GM18909 (cell line): Measurements from ENCODE around the gene SLC41A3.
"Not testable (repeated sequence)": the region's sequence is repeated elsewhere in the genome, so short reads cannot be mapped to it uniquely, and the experiment has no call there.

Experiments
- ATAC-seq: cut with Tn5 transposase; IDR thresholded peaks from one replicate; pipeline ENCODE4 v1.9.1; 2021; ENCODE audit warnings: mild to moderate bottlenecking; ENCODE audit not compliant: unreplicated experiment, poor library complexity

SLC41A3 gene

DNA sequence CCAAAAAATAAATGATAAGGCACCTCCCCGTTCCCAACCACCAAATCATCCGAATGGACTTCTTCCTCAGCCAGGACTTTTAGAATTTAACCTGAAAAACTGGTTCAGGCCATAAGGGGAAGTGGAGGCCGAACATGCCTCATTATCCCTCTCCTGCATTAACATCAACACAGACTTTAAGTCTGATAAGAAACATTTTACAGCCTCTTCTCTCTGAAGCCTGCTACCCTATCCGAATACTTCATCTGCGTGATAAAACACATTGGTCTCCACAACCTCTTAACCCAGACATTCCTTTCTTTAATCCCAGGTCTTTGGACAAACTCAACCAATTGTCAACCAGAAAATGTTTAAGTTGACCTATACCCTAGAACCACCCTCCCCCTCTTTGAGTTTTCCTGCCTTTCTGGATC lies 850 bp upstream of the SLC41A3 start:
- ATAC-seq = no peak

DNA sequence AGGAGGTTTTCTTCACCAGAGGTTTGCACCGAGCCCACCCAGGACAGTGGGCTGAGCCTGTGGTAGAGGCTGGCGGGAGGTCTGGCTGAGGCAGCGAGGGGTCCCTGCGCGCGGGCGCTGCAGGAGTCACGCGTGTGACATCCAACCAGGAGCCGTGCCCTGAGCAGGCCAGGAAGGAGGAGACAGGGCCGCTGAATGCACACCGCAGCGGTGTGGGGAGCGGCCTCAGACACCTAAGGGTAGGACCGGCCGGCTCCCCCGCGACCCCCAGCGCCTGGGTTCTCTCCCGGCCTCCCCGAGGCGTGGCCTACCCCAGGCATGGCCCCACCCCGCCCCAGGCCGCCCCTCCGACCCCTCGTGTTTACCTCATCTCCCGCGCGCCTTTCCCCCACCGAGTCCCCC lies 412 bp downstream of the SLC41A3 start:
- ATAC-seq = peak; percentile 51

DNA sequence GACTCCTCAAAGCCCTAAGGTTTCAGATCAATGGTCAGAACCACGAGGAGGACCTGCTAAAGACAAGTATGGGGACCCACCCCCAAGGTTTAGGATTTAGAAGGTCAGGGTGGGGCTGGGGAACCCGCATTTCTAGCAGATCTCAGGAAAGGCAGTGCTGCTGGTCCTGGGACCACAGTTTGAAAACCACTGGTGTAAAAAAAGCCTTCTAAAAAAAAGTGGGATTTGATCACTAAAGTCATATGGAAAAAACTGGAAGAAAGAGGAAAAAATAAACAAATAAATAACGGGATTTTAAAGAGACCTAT lies 832 bp downstream of the SLC41A3 start:
- no peak for ATAC-seq

DNA sequence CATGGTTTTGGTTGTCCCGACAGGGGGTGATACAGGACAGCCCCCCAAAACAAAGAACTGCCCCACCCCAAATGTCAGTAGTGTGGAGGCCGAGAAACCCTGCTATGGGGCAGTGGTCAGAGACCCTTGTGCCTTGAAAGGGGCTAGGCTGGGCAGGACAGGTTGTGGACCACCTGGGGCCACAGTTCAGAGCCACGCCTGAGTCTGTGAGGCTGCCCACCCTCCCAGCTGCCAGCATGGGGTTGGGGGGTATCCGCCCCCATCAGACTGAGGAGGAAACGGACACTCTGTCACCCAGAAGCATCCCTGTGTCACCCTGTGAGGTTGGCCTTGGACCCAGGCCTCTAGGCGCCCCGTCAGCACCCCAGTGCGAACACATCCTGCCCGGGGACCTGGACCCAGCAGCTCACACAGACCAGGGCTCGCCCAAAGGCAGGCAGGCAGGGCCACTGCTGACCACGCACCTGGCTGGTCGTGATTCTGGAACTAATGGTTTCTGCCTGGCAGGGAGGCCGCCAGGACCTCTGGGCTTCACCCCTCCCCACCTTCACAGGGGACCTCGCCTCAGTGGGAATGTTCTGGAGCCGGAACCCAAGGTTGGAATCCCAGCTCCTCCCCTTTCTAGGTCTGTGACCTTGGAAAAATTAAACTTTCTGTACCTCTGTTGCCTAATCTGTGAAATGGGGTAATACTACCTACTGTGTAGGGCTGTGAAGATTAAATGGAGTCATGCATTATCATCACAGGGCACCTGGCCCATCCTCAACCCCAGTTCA lies 1.4 kb downstream of the SLC41A3 start:
- no peak for ATAC-seq

DNA sequence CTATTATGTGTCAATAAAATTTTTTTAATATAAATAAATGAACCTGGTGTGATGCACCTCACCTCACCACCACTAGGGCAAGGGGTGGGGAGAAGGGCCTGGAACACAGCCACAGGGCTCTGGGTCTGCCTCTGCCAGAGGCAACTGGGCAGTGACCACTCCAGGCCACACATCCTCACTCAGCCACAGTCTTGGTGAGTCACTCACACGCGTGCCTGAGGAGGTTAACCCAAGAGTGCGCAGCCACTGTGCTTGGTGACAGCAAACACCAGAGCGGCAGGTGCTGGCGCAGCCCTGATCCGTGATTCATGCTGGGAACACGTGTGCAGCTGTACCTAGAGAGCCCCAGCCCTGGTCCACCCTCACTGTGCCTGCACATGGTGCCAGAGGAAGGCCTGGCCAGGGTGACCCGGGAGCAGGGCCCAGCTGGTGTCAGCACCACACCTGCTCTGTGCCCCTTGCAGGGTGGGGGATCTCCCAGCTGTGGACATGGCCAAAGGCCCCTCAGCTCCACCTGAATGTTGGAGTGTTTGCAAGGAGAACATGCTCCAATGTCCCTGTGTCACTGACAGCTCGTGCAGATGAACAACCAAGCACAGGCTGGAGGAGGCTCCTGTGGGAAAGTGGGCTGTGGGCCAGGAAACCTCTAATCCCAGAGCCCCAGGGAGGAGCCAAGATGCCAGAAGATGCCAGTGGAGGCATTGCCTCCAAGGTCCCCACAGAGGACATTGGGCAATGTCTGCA lies 2.1 kb downstream of the SLC41A3 start:
- no peak for ATAC-seq

DNA sequence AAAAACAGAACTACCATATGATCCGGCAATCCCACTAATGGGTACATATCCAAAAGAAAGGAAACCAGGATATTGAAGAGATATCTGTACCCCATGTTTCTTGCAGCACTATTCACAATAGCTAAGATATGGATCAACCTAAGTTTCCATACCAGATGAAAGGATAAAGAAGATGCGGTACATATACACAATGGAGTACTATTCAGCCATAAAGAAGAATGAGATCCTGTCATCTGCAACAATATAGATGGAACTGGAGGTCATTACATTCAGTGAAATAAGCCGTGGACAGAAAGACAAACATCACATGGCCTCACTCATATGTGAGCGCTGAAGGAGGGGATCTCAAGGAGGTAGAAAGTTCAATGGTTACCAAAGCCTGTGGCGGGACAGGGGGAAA lies 3.0 kb downstream of the SLC41A3 start:
- no peak for ATAC-seq

DNA sequence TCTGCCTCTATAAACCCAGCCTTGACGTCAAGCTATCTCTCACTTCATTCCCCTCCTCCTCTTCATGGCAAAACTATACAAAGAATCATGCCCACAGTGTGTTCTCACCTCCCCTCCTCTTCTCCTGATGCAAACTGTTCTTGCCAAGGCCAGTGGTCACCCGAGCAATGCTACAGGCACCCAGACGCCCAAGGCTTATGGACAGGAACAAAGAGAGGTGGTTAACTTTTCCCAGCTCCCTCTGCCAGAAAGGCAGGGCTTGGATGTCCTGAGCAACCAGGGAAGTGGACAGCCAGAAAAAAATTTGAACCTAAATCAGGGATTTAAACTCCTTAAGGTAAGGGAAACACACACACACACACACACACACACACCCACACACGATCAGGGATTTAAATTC lies 5.1 kb downstream of the SLC41A3 start:
- no peak for ATAC-seq

DNA sequence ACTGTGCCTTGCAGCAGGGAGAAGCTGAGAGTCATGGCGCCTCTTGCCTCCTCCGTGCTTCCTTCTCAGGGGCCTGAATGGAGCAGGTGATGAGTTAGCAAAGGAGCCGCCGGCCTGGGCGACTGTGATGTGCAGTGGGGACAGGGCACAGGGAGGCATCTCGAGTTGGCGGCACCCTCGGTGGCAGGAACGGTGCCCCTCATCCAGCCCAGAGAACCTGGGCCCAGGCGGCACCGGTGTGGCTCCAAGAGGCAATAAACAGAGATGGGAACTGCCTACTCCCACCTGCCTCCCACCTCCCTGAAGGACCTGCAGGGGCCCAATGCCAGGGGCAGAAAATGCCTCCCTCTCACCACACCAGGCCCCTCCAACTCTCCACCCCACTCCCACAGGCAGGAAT lies 6.2 kb downstream of the SLC41A3 start:
- ATAC-seq = no peak

DNA sequence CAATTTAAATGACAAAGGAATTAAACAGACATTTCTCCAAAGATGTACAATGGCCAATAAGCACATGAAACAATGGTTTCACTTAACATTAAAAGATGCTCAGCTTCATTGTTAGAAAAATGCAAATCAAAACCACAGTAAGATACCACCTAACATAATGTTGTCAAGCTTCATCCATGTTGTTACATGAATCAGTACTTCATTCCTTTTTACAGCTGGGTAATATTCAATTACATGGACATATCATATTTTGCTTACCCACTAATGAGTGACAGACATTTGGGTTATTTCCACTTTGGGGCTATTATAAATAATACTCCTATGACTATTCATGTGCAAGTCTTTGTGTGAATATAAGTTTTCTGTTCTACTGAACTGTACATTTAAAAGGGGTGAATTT lies 7.8 kb downstream of the SLC41A3 start:
- no peak for ATAC-seq

DNA sequence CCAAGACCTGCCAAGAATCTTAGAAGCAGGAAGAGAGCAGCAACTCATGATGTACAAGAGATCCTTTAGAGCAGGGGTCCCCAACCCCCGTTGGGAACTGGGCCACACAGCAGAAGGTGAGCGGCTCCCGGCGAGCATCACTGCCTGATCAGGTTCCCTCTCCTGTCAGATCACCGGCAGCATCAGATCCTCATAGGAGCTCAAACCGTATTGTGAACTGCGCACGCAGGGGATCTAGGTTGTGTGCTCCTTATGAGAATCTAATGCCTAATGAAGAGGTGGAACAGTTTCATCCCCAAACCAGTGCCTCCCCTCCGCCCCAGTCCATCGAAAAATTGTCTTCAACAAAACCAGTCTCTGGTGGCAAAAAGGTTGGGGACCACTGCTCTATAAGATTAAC lies 13.8 kb downstream of the SLC41A3 start:
- ATAC-seq = no peak

DNA sequence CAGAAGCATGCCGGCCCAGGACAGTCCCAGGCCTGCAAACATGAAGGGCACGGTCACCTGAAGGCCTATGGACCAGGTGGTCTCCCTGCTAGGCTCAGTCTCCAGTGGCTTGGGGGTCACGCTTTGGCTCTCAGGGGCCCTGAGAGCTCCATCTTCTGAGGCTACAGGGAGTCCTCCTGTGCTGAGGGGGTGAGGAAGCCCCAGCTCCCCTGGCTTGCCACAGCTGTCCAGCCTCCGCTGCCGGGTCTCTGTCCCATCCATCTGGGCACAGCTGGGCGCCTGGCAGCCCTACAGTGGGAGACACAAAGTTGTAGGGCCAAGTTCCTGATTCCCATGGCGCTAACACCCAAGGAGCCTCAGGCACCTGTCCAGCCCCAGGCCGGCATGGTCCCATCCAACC lies 16.0 kb downstream of the SLC41A3 start:
- ATAC-seq = no peak

DNA sequence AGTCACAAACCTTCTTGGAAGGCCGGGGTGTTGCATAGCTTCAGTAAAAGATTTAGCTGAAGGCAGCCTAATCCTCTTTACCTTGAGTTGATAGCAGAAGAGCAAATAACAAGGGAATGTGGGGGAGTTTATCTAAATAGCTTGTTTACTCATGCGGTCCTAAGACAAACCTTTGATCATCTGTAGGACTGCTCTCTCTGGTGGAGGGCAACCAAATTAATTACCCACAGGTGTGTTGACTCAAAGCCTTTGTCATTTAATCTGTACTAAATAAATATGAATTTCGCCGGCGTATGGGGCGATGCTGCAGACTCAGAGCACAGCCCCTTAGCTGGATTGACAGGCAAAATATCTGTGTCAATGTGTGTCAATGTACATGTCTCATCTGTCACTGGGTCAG lies 17.2 kb downstream of the SLC41A3 start:
- not testable (repeated sequence) for ATAC-seq

DNA sequence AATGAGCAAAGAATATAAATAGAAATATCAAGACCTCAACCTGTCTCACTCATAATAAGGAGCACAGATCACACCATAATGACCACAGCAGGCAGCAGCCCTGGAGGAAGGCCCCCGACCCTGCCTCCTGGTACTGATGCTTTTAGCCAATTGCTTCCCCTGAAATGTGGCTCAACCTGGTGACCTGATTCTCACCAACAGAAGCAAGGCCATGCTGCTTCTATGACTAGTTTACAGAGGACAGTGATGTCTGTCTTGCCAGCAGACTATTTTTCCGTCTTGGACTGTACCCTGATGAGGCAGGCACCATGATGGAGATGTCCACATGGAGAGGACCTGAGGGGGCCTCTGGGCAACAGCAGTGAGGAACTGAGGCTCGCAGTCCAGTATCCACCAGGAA lies 18.0 kb downstream of the SLC41A3 start:
- no peak for ATAC-seq

DNA sequence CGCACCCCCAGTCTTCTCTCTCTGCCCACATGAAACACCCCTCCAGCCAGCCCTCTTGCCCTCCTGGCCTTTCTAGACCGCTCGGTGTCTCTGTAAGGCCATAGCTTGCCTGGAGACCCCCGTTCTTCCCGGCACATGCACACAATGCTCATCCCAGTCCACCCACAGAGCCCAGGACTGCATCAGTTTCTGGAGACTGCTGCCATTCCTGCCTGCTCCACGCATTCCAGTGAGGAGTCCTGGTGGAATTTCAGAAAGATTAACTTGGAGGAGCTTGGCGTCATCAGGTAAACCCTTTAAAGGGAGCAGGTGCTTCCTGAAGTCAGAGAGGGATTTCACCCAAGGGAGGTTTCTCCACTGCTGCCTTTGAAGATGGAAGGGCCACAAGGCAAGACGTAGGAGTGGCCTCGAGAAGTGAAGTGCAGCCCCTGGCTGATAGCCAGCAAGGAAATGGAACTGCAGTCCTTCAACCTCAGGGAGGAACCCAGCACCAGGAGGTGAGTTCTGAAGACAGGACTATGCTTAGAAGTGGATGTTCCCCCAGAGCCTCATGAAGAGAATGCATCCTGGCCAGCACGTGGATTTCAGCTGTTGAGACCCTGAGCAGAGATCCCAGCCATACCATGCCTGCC lies 19.2 kb downstream of the SLC41A3 start:
- no peak for ATAC-seq

DNA sequence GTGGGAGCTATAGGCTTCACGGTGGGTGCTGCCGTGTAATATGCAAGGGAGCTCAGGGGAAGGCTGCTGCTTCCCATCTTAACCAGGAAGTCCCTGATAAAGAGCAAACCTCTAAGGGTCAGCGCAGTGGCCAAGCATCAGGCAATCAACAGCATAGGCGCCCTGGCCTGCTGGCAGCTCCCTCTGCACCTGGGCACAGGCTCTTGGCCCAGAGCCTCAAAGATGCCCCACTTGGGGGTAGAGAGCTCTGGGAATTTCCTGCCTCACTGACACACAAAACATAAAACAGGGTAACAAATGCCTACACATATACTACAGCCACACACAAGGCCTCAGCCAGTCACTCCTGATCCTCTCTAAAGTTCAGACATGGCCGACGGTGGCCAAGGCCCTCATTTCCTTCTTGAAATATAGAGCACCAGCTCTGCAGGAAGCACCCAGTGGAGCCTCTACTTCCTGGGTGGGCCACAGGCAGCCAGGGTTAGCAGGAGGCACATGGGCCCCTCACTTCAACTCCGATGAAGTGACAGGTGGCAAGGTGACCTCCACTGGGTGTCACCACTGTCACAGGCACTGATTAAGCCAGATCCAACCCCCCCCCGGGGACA lies 20.5 kb downstream of the SLC41A3 start:
- no peak for ATAC-seq

DNA sequence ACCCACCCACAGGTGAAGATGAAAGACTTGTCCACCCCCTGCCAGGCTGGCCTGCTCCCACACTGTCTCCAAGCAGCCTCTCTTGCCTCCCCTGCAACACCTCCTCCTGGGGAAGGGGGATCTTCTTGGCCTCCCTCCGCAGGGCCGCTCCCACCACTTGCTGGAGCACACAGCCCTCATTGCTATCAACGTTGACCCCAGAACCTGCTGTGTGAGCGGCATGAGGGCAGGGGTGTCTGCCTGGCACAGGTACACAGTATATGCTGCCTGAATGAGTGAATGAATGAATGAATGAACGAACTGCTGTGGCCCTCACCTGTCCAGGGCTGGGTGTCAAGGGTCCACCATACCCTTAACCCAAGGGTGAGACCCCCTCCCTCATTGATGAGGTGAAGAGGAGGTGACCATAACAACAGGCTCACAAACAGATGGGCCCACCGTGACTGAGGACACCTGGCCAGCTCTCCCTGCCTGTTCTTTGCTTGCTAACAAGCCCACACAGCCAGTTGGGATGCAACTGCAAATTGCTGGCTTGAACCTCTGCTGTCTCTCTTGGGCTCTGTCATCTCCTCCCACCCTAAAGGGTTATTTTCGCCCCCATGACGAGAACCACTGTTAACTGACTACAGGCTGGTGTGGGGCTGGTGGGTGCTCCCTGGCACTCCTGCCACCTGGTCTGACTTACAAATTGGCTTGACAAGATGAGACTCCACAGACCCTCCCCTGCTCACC lies 22.5 kb downstream of the SLC41A3 start:
- ATAC-seq = no peak

DNA sequence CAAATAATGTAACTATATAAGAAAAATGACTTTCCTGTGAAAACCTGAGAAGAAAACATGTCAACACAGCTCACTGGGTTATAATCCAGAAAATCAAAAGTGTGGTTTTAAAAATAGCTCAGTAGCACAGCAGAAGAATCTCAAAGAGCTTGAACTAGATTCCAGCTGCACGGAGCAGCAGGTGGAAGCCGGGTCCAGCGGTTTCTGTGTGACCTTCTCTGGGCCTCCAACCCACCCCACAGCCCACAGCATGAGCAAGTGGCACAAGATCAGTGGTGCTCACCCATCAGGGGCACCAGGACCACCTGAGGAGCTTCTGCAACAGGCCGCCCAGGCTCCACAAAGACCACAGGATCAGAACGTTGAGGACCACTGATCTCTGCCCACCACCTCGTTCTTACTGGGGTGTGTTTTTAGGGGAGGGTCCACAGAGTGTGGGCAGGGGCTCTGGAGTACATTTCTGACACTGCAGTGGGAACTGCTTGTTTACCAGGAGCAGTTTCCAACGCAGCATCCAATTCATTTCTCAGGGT lies 23.2 kb downstream of the SLC41A3 start:
- ATAC-seq = no peak

DNA sequence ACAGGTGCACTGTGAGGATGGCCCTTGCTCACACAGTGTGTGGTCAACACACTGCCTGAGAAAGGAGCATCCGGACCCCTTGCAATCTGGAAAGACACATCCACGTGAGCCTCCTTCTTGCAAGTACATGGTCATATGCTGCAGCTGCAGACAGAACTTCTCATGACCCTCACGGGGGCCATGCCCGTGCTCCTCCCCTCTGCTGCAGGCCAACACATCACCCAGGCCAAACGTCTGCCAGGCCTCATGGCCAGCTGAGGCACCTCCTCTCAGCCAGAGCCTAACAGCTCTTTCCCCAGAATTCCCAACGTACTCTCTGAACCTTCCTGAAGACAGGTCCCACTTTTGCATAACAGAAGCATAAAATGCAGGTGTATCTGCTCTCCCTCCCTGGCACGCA lies 25.3 kb downstream of the SLC41A3 start:
- no peak for ATAC-seq

DNA sequence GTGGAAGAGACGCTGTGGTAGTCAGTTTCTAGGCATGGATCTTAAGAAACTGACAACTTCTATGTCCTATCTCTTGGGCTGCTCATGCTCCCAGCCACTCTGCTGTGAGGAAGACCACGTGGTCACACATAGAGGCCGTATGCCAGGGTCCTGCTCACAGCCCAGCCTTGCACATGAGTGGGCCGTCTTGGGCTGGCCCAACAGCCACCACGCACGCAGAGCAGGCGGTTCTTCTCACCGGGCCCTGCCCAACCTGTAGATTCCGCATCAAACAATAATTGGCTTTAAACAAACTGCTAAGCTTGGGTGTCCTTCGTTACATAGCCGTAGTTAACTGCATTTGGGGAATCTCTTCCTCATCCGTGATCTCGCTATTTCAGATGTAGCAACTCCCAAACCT lies 26.0 kb downstream of the SLC41A3 start:
- ATAC-seq = no peak

DNA sequence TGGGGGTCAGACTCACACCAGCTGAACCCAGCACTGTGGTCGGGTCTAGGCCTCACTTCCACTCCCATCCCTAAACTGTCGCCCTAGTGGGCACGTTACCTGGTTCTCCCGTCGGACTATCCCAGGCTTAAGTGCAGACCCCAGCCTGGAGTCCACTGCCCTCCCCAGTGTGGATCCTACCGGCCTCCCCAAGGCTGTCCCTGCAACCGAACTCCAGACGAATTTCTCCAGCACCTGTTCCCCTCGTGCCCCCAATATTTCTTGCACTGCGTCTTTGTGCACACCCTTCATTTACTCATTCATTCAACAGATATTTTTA lies 26.5 kb downstream of the SLC41A3 start:
- ATAC-seq = no peak
